ENCODE data around the gene DESI2.

- TF ChIP-seq CTCF (IDR thresholded peaks at IDR 0.05) (no peak), POLR2A (IDR thresholded peaks at IDR 0.05) (no peak), POLR2AphosphoS5 (IDR thresholded peaks at IDR 0.05) (no peak)
Measured at GRCh38 chr1:244642526-244642925, 10.4 kb upstream of the DESI2 start.

Data from prostate gland (tissue), 2 donors.